M059J (cell line): ENCODE measurements around the gene ANO4. TPM values are rescaled to one million over a fixed set of nuclear protein-coding genes. Genes with fewer than 3 reads are reported as not detected.

Source experiments
- DNase-seq: peaks from one replicate; pipeline ENCODE4 v3.0.0-alpha.2; 2012; ENCODE audit warnings: low read depth
- total RNA-seq: library from RNA; depleted of rRNA; stranded (reverse); fragments of >200 nt; shearing (Covaris generic); gene quantifications from 2 replicates; pipeline ENCODE4 v1.2.3, GENCODE V29; 2014

ANO4 gene
- total RNA-seq, 1 experiment from 2014 or later: 0.69 TPM

GRCh38 chr12:100808777-100809176, 14.2 kb downstream of the ANO4 start:
- DNase-seq: no peak

GRCh38 chr12:100820314-100820713, 25.7 kb downstream of the ANO4 start:
- DNase-seq: no peak

- DNase-seq: peak; percentile 24
These were observed 29.4 kb downstream of the ANO4 start for GRCh38 chr12:100823963-100824362.

- no peak for DNase-seq
These were observed 29.9 kb downstream of the ANO4 start for GRCh38 chr12:100824476-100824875.

- DNase-seq: peak; percentile 49
These were observed 31.7 kb downstream of the ANO4 start for GRCh38 chr12:100826323-100826722.

- DNase-seq: peak; percentile 41
These were observed 33.4 kb downstream of the ANO4 start for GRCh38 chr12:100827901-100828520.

- no peak for DNase-seq
These were observed 35.6 kb downstream of the ANO4 start for GRCh38 chr12:100830003-100830795.

- DNase-seq: peak; percentile 1
These were observed 38.7 kb downstream of the ANO4 start for GRCh38 chr12:100833282-100833681.

- DNase-seq: no peak
These were observed 46.2 kb downstream of the ANO4 start for GRCh38 chr12:100840748-100841147.

- DNase-seq: no peak
These were observed 47.6 kb downstream of the ANO4 start for GRCh38 chr12:100842156-100842555.

GRCh38 chr12:100843061-100843460, 48.5 kb downstream of the ANO4 start:
- DNase-seq: no peak

- DNase-seq: peak; percentile 25
These were observed 50.5 kb downstream of the ANO4 start for GRCh38 chr12:100845095-100845494.

- DNase-seq: no peak
These were observed 57.1 kb downstream of the ANO4 start for GRCh38 chr12:100851637-100852036.

GRCh38 chr12:100857418-100857817, 62.8 kb downstream of the ANO4 start:
- DNase-seq: no peak

GRCh38 chr12:100857971-100858370, 63.4 kb downstream of the ANO4 start:
- DNase-seq: no peak

GRCh38 chr12:100858656-100859055, 64.1 kb downstream of the ANO4 start:
- DNase-seq: no peak

GRCh38 chr12:100859063-100859627, 64.6 kb downstream of the ANO4 start:
- no peak for DNase-seq

- DNase-seq: peak; percentile 9
These were observed 66.0 kb downstream of the ANO4 start for GRCh38 chr12:100860611-100861010.

- no peak for DNase-seq
These were observed 68.1 kb downstream of the ANO4 start for GRCh38 chr12:100862676-100863075.

- no peak for DNase-seq
These were observed 69.8 kb downstream of the ANO4 start for GRCh38 chr12:100864366-100864765.

- no peak for DNase-seq
These were observed 73.2 kb downstream of the ANO4 start for GRCh38 chr12:100867639-100868393.

GRCh38 chr12:100868487-100868886, 73.9 kb downstream of the ANO4 start:
- DNase-seq: peak; percentile 25
